ENCODE measurements around the gene ATP8B4.

The ATP8B4 gene

GRCh38 chr15:49990835-49991545 is 128.0 kb downstream of the ATP8B4 start:
- H3K27me3 ChIP-seq (ENCODE audit: insufficient read depth, low read length), result no peaks in the 10 kb centered on the region
- H3F3A ChIP-seq (ENCODE audit: insufficient read depth, low read length), result no peaks in the 10 kb centered on the region
- H3K36me3 ChIP-seq (ENCODE audit: insufficient read depth, low read length), result no peaks in the 10 kb centered on the region
- H3K9ac ChIP-seq (ENCODE audit: low read length), result no peak overlapping the region
- no peak for TF ChIP-seq EZH2 (IDR thresholded peaks at IDR 0.05; ENCODE audit: borderline replicate concordance, low read length)
- TF ChIP-seq CTCF (IDR thresholded peaks at IDR 0.05; ENCODE audit: low read length), result no peak
- H3K79me2 ChIP-seq (ENCODE audit: insufficient read depth, low read length), result no peaks in the 10 kb centered on the region
- H3K27ac ChIP-seq (ENCODE audit: low read depth, low read length, poor library complexity, severe bottlenecking), result no peak overlapping the region
- no peaks in the 10 kb centered on the region for H4K20me1 ChIP-seq (ENCODE audit: insufficient read depth, low read length)
- H3K9me2 ChIP-seq (ENCODE audit: low read depth, low read length), result no peaks in the 10 kb centered on the region
- H3K4me2 ChIP-seq (ENCODE audit: low read length), result no peak overlapping the region
- H3K9me3 ChIP-seq (ENCODE audit: low read length), result no peaks in the 10 kb centered on the region
- no peak overlapping the region for H2AFZ ChIP-seq (ENCODE audit: low read length)
- no peaks in the 10 kb centered on the region for H3K4me1 ChIP-seq (ENCODE audit: insufficient read depth, low read length, severe bottlenecking)
- no peak overlapping the region for H3K4me3 ChIP-seq (ENCODE audit: low read depth, low read length, poor library complexity, severe bottlenecking)

- Histone ChIP-seq H3K4me2 (ENCODE audit: low read length) (no peak overlapping the region), H3K4me1 (ENCODE audit: insufficient read depth, low read length, severe bottlenecking) (no peaks in the 10 kb centered on the region), H3K79me2 (ENCODE audit: insufficient read depth, low read length) (no peaks in the 10 kb centered on the region), H3K9ac (ENCODE audit: low read length) (no peak overlapping the region), H3K9me3 (ENCODE audit: low read length) (no peaks in the 10 kb centered on the region), H3K9me2 (ENCODE audit: low read depth, low read length) (no peaks in the 10 kb centered on the region), H4K20me1 (ENCODE audit: insufficient read depth, low read length) (no peaks in the 10 kb centered on the region), H3K36me3 (ENCODE audit: insufficient read depth, low read length) (no peaks in the 10 kb centered on the region), H3K4me3 (ENCODE audit: low read depth, low read length, poor library complexity, severe bottlenecking) (no peak overlapping the region), H2AFZ (ENCODE audit: low read length) (no peak overlapping the region), H3K27ac (ENCODE audit: low read depth, low read length, poor library complexity, severe bottlenecking) (no peak overlapping the region), H3F3A (ENCODE audit: insufficient read depth, low read length) (no peaks in the 10 kb centered on the region), H3K27me3 (ENCODE audit: insufficient read depth, low read length) (no peaks in the 10 kb centered on the region)
- TF ChIP-seq CTCF (IDR thresholded peaks at IDR 0.05; ENCODE audit: low read length) (no peak), EZH2 (IDR thresholded peaks at IDR 0.05; ENCODE audit: borderline replicate concordance, low read length) (no peak)
These were observed 129.5 kb downstream of the ATP8B4 start for GRCh38 chr15:49989498-49989897.

GRCh38 chr15:49988766-49989165 is 130.3 kb downstream of the ATP8B4 start:
- Histone ChIP-seq H3K4me2 (ENCODE audit: low read length) (no peak overlapping the region), H3K4me1 (ENCODE audit: insufficient read depth, low read length, severe bottlenecking) (no peaks in the 10 kb centered on the region), H3F3A (ENCODE audit: insufficient read depth, low read length) (no peaks in the 10 kb centered on the region), H2AFZ (ENCODE audit: low read length) (no peak overlapping the region), H3K9me3 (ENCODE audit: low read length) (no peaks in the 10 kb centered on the region), H3K36me3 (ENCODE audit: insufficient read depth, low read length) (no peaks in the 10 kb centered on the region), H3K9ac (ENCODE audit: low read length) (no peak overlapping the region), H3K27ac (ENCODE audit: low read depth, low read length, poor library complexity, severe bottlenecking) (no peak overlapping the region), H3K27me3 (ENCODE audit: insufficient read depth, low read length) (no peaks in the 10 kb centered on the region), H4K20me1 (ENCODE audit: insufficient read depth, low read length) (no peaks in the 10 kb centered on the region), H3K4me3 (ENCODE audit: low read depth, low read length, poor library complexity, severe bottlenecking) (no peak overlapping the region), H3K9me2 (ENCODE audit: low read depth, low read length) (no peaks in the 10 kb centered on the region), H3K79me2 (ENCODE audit: insufficient read depth, low read length) (no peaks in the 10 kb centered on the region)
- TF ChIP-seq EZH2 (IDR thresholded peaks at IDR 0.05; ENCODE audit: borderline replicate concordance, low read length) (no peak), CTCF (IDR thresholded peaks at IDR 0.05; ENCODE audit: low read length) (no peak)
